ENCODE results near the gene ASPA. TPM values are rescaled to one million over a fixed set of nuclear protein-coding genes. Genes with fewer than 3 reads are reported as not detected.

ASPA gene
- total RNA-seq, 6 experiments from 2014 or later: 1.7 to 6.0 (median 4.2) TPM

DNA sequence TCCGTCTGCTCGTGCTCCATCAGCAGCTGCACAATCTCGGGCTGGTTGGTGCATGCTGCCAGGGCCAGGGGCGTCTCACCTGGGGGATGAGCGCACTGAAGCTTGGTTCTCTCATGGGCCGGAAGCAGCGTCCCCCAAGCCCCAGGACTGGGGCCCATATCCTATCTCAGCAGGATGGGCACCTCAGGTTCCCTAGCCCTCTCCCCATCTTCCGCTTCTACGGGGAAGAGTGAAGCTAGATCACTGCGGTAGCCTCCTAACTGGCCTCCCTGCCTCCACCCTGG lies 57.0 kb downstream of the ASPA start:
- no peaks in the 10 kb centered on the region for H3K27me3 ChIP-seq
- intact Hi-C loops (cut with DNase I): no loop called here
- H3K36me3 ChIP-seq: no peaks in the 10 kb centered on the region
- DNase-seq (no peak), ATAC-seq (no peak)
- H3K4me1 ChIP-seq: no peaks in the 10 kb centered on the region
- WGBS (ENCODE audit: insufficient coverage, low coverage, low lambda C conversion rate, missing lambda C conversion rate): no CpG with 5 or more reads among the region's 10 CpGs
- TF ChIP-seq, protein P1, sequence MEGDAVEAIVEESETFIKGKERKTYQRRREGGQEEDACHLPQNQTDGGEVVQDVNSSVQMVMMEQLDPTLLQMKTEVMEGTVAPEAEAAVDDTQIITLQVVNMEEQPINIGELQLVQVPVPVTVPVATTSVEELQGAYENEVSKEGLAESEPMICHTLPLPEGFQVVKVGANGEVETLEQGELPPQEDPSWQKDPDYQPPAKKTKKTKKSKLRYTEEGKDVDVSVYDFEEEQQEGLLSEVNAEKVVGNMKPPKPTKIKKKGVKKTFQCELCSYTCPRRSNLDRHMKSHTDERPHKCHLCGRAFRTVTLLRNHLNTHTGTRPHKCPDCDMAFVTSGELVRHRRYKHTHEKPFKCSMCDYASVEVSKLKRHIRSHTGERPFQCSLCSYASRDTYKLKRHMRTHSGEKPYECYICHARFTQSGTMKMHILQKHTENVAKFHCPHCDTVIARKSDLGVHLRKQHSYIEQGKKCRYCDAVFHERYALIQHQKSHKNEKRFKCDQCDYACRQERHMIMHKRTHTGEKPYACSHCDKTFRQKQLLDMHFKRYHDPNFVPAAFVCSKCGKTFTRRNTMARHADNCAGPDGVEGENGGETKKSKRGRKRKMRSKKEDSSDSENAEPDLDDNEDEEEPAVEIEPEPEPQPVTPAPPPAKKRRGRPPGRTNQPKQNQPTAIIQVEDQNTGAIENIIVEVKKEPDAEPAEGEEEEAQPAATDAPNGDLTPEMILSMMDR (IDR thresholded peaks at IDR 0.05): no peak
- no peak for TF ChIP-seq POLR2A (IDR thresholded peaks at IDR 0.05)
- H3K9me3 ChIP-seq: no peaks in the 10 kb centered on the region
- no peak overlapping the region for H3K27ac ChIP-seq
- H3K4me3 ChIP-seq: no peak overlapping the region

DNA sequence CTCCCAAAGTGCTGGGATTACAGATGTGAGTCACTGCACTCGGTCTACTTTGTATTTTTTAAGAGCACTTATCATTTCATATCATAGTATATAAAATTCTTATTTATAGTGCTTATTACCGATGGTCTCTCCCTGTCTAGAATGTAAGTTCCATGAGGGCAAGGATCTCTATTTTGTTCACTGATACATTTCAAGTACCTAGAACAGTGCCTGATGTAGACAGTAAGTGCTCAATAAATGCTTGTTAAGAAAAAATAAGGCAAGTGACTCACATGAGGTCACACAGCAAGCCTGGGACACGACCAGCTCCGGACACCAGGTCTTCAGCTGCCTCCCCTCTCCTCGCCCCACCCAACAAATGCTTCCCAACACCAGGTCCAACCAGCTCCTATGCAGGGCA lies 58.0 kb downstream of the ASPA start:
- Histone ChIP-seq H3K9me3 (no peaks in the 10 kb centered on the region), H3K36me3 (no peaks in the 10 kb centered on the region), H3K4me1 (no peaks in the 10 kb centered on the region), H3K27me3 (no peaks in the 10 kb centered on the region), H3K27ac (no peak overlapping the region), H3K4me3 (no peak overlapping the region)
- intact Hi-C loops (cut with DNase I): no loop called here
- WGBS (ENCODE audit: insufficient coverage, low coverage, low lambda C conversion rate, missing lambda C conversion rate): 86% methylated on average over 2 of the region's 5 CpGs
- DNase-seq (no peak), ATAC-seq (no peak)
- TF ChIP-seq, protein P1 (IDR thresholded peaks at IDR 0.05): no peak
- no peak for TF ChIP-seq POLR2A (IDR thresholded peaks at IDR 0.05)

DNA sequence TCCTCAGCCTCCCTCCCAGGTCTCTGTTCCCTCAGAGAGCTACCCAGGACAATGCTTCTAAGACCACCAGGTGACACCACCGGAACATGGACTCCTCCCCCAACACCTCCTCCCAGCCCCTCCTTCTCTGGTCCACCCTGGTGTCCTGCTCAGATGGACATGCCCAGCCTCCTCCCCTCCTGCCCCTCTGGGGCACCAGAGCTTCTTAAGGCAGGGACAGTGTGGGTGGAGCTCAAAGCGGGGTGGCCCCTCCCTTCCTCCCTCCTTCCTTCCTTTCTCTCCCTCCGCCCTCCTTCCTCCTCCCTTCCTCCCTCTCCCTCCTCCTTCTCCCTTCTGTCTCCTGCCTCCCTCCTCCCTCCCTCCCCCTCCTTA lies 59.1 kb downstream of the ASPA start:
- WGBS (ENCODE audit: insufficient coverage, low coverage, low lambda C conversion rate, missing lambda C conversion rate): 20% methylated on average over 3 of the region's 3 CpGs
- DNase-seq: no peak
- TF ChIP-seq, protein P1 (IDR thresholded peaks at IDR 0.05): no peak
- TF ChIP-seq POLR2A (IDR thresholded peaks at IDR 0.05): no peak
- ATAC-seq: peak in 3 of 4 donors; percentile 14 to 34 (median 28)
- Histone ChIP-seq H3K27ac (no peak overlapping the region), H3K36me3 (no peaks in the 10 kb centered on the region), H3K9me3 (no peaks in the 10 kb centered on the region), H3K4me3 (no peak overlapping the region), H3K4me1 (no peaks in the 10 kb centered on the region), H3K27me3 (no peaks in the 10 kb centered on the region)
- intact Hi-C loops (cut with DNase I): no loop called here

DNA sequence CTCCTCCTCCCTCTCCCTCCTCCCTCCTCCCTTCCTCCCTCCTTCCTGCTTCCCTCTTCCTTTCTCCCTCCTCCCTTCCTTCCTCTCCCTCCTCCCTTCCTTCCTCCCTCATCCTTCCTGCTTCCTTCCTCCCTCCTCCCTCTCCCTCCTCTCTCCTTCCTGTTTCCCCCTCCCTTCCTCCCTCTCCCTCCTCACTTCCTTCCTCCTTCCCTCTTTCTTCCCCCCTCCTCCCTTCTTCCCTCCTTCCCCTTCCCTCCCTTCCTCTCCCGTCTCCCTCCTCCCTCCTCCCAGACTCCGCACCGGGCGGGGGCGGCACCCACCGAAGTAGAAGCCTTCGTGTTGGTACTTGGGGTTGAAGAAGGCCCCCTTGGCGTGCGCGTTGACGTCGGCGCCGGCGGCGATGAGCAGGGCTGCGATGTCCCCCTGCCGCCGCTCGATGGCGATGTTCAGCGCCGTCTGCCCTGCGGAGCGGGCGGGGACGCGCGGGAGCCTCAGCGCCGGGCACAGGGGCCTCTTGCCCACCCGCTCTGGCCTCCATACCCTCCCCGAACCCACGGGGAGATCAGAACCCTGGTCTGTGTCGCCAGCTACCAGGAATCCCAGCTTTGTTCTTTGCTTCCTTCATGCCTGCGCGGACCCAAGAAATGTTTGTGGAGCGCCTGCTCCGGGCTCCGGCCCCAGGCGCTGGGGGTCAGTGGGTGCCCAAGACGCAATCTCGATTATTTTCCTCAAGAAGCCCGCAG lies 59.6 kb downstream of the ASPA start:
- 3% methylated on average over 21 of the region's 44 CpGs for WGBS (ENCODE audit: insufficient coverage, low coverage, low lambda C conversion rate, missing lambda C conversion rate)
- peak; percentile 71 to 91 (median 79) for ATAC-seq
- intact Hi-C loops (cut with DNase I): no loop called here
- H3K4me3 ChIP-seq: peak overlapping the region in 2 of 3 donors; percentile 16 to 43
- no peaks in the 10 kb centered on the region for H3K27me3 ChIP-seq
- no peak for TF ChIP-seq POLR2A (IDR thresholded peaks at IDR 0.05)
- TF ChIP-seq, protein P1 (IDR thresholded peaks at IDR 0.05): peak; percentile 42 to 75 (median 56)
- H3K36me3 ChIP-seq: no peaks in the 10 kb centered on the region
- DNase-seq: peak in 1 of 3 donors; percentile 57
- H3K9me3 ChIP-seq: no peaks in the 10 kb centered on the region
- no peaks in the 10 kb centered on the region for H3K4me1 ChIP-seq
- peak overlapping the region in 1 of 3 donors; percentile 13 for H3K27ac ChIP-seq
